Activated CD8-positive, alpha-beta T cell treated with anti-CD3 and anti-CD28 coated beads for 36 hours (primary cell): ENCODE results near the gene DPEP2. TPM values are rescaled to one million over a fixed set of nuclear protein-coding genes. Genes with fewer than 3 reads are reported as not detected.
"Not testable (repeated sequence)": the region's sequence is repeated elsewhere in the genome, so short reads cannot be mapped to it uniquely, and the experiment has no call there.

Experiments
- ATAC-seq: fragments of 200-7000 bp; cut with Tn5 transposase; one replicate; pipeline ENCODE4 v1.10.0; 2021; ENCODE audit warnings: mild to moderate bottlenecking, moderate library complexity
- CTCF ChIA-PET: fragments of 350-600 bp; sonication (Branson Sonifier 250); formaldehyde crosslinking; loops from one replicate; lab custom pipeline; 2021; ENCODE audit warnings: antibody characterized with exemption; lab: Charles Lee
- POLR2A ChIA-PET: fragments of 350-600 bp; sonication (Branson Sonifier 250); formaldehyde crosslinking; loops from one replicate; lab custom pipeline; 2021; ENCODE audit warnings: antibody characterized with exemption; lab: Charles Lee
- DNase-seq: peaks from one replicate; pipeline ENCODE4 v3.0.0-alpha.2; 2020
- H3K27ac Mint-ChIP-seq: one replicate; pipeline ENCODE4 v1.8.0; 2021; ENCODE audit warnings: mild to moderate bottlenecking, mixed read lengths
- H3K27me3 Mint-ChIP-seq: one replicate; pipeline ENCODE4 v1.8.0; 2021; ENCODE audit warnings: mixed read lengths
- H3K36me3 Mint-ChIP-seq: one replicate; pipeline ENCODE4 v1.8.0; 2021; ENCODE audit warnings: low read depth, mixed read lengths
- H3K4me1 Mint-ChIP-seq: one replicate; pipeline ENCODE4 v1.8.0; 2021; ENCODE audit warnings: low read depth, mixed read lengths
- H3K4me3 Mint-ChIP-seq: one replicate; pipeline ENCODE4 v1.8.0; 2021; ENCODE audit warnings: mild to moderate bottlenecking, moderate library complexity, mixed read lengths
- H3K9me3 Mint-ChIP-seq: one replicate; pipeline ENCODE4 v1.8.0; 2021; ENCODE audit warnings: mixed read lengths
- CTCF ChIP-seq: fragments of 200-600 bp; IDR thresholded peaks from one replicate; pipeline ENCODE4 v1.8.0; 2022; ENCODE audit warnings: antibody characterized with exemption, mild to moderate bottlenecking
- intact Hi-C: fragments of 100-400 bp; cut with micrococcal nuclease; formaldehyde crosslinking; loops from one replicate; pipeline ENCODE4 v1.10.0; 2022
- total RNA-seq, 2 experiments: library from RNA; stranded (reverse); gene quantifications; one replicate each; pipeline ENCODE4 v1.2.3, GENCODE V29; 2021

Gene DPEP2
- total RNA-seq, 2 experiments from 2014 or later = 2.9 TPM

GRCh38 chr16:67975321-67976105 is 23.8 kb downstream of the DPEP2 start:
- ChIA-PET CTCF (no interaction called here), POLR2A (no interaction called here)
- ATAC-seq (no peak), DNase-seq (no peak)
- Mint-ChIP-seq H3K27me3 (no peaks in the 10 kb centered on the region), H3K4me1 (no peaks in the 10 kb centered on the region), H3K27ac (no peak overlapping the region), H3K9me3 (no peaks in the 10 kb centered on the region), H3K4me3 (no peak overlapping the region), H3K36me3 (no peaks in the 10 kb centered on the region)
- intact Hi-C loops = no loop called here
- no peak for TF ChIP-seq CTCF

- H3K27ac Mint-ChIP-seq, H3K4me1 Mint-ChIP-seq, H3K27me3 Mint-ChIP-seq, H3K36me3 Mint-ChIP-seq, ATAC-seq, intact Hi-C loops, H3K9me3 Mint-ChIP-seq, H3K4me3 Mint-ChIP-seq, CTCF ChIA-PET, DNase-seq, POLR2A ChIA-PET: not testable (repeated sequence)
Measured at GRCh38 chr16:67972285-67972684, 27.0 kb downstream of the DPEP2 start.

GRCh38 chr16:67971111-67971510 is 28.2 kb downstream of the DPEP2 start:
- DNase-seq = no peak
- Mint-ChIP-seq H3K9me3 (no peaks in the 10 kb centered on the region), H3K4me1 (peaks cover 18% of the 10 kb centered on the region), H3K27me3 (no peaks in the 10 kb centered on the region), H3K27ac (no peak overlapping the region), H3K4me3 (no peak overlapping the region), H3K36me3 (peaks cover 1% of the 10 kb centered on the region)
- intact Hi-C loops = no loop called here
- ChIA-PET POLR2A (interaction anchor here (1.3 kb wide), 1 partner anchor 17 kb away, joined by 3 read pairs; no protein-coding TSS in a partner anchor), CTCF (no interaction called here)
- no peak for TF ChIP-seq CTCF
- ATAC-seq = no peak

GRCh38 chr16:67969254-67970039 is 29.8 kb downstream of the DPEP2 start:
- ChIA-PET CTCF (interaction anchor here (1.0 to 1.8 kb wide), 4 partner anchors 11 to 71 kb away, joined by 3 to 11 read pairs (median 5); partner anchors contain the start of gene DPEP3), POLR2A (interaction anchor here (0.6 to 2.0 kb wide), 6 partner anchors 15 to 136 kb away, joined by 3 to 7 read pairs (median 4); no protein-coding TSS in a partner anchor)
- H3K4me1 Mint-ChIP-seq = peaks cover 18% of the 10 kb centered on the region
- ATAC-seq (no peak), DNase-seq (no peak)
- H3K9me3 Mint-ChIP-seq = no peaks in the 10 kb centered on the region
- H3K27me3 Mint-ChIP-seq = no peaks in the 10 kb centered on the region
- peak overlapping the region; percentile 90 for H3K27ac Mint-ChIP-seq
- H3K36me3 Mint-ChIP-seq = peaks cover 1% of the 10 kb centered on the region
- intact Hi-C loops = no loop called here
- H3K4me3 Mint-ChIP-seq = peak overlapping the region; percentile 95
- no peak for TF ChIP-seq CTCF

DNA sequence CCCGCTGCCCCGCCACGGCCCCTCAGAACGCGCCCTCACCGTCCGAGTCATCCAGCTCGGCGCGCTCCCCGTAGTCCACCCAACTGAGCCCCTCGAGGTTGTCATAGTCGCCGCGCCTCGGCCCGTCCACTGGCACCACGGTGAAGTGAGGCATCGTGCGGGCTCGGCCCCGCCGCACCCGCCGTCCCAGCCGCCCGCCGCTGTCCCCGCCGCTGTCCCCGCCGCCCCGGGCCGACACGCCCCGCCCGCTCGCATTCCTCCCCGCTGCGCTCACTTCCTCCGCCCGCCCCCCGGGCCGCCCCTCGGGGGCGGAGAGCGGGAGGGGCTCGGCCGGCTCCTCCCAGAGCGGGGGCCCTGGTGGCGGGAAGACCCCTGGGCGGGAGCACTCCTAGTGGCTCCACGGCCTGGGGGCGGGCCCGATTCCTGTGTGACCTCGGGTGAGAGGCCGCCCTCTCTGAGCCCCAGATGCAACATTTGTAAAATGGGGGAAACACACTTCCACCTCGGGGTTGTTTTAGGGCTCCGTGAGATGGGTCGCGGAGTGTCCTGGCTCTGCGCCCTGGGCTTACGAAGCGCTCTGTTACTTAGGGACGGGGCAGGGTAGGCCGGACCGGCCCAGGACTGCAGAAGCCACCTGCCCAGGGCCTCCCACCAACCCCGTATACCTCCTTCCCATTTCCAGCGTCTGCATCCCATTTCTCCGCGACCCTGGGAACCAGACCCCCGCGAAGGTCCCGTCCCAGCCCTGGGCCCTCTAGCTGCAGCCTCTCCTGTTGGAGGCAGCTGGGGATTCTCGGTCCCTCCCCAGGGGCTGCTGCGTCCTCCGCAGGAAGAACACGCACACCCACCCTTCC is 30.7 kb downstream of the DPEP2 start, which contains the start of gene SLC12A4:
Gene SLC12A4, minus strand, starts transcription at position 238 of the 854 bp plus-strand sequence. Its CDS starts 84 bp downstream, at position 154.
- DNase-seq (peak; percentile 96), ATAC-seq (peak; percentile 92)
- Mint-ChIP-seq H3K4me3 (peak within 1 kb of the TSS; percentile 95), H3K27me3 (no peaks in the 10 kb centered on the region), H3K4me1 (peaks cover 18% of the 10 kb centered on the region), H3K27ac (peak within 1 kb of the TSS; percentile 93), H3K36me3 (peaks cover 1% of the 10 kb centered on the region), H3K9me3 (no peaks in the 10 kb centered on the region)
- CTCF ChIA-PET = interaction anchor here (1.0 to 1.8 kb wide), 5 partner anchors 12 to 152 kb away, joined by 3 to 11 read pairs (median 4); partner anchors contain the start of gene DPEP3
- POLR2A ChIA-PET = interaction anchor here (0.6 to 2.0 kb wide), 8 partner anchors 15 to 135 kb away, joined by 3 to 7 read pairs (median 4); partner anchors contain the start of genes DDX28 and DUS2
- TF ChIP-seq CTCF = no peak
- intact Hi-C loops = no loop called here
